HUES64 (cell line): ENCODE data around the gene NCAN.

Experiments
- H3K27ac ChIP-seq: 2 replicates; pipeline ENCODE4 v1.7.0; 2013; ENCODE audit warnings: low read depth, low read length, inconsistent platforms
- H3K27me3 ChIP-seq: 2 replicates; pipeline ENCODE4 v1.6.1; 2013; ENCODE audit warnings: mild to moderate bottlenecking, low read length; ENCODE audit not compliant: insufficient read depth
- H3K36me3 ChIP-seq: 2 replicates; pipeline ENCODE4 v1.6.1; 2013; ENCODE audit warnings: mild to moderate bottlenecking, low read length; ENCODE audit not compliant: insufficient read depth
- H3K4me1 ChIP-seq: 2 replicates; pipeline ENCODE4 v1.6.1; 2013; ENCODE audit warnings: mild to moderate bottlenecking, low read length, moderate library complexity; ENCODE audit not compliant: insufficient read depth
- H3K4me3 ChIP-seq: 2 replicates; pipeline ENCODE4 v1.5.1; 2013; ENCODE audit warnings: mild to moderate bottlenecking, low read length, moderate library complexity
- H3K9ac ChIP-seq: 2 replicates; pipeline ENCODE4 v1.6.1; 2013; ENCODE audit warnings: mild to moderate bottlenecking, low read depth, low read length
- H3K9me3 ChIP-seq: 2 replicates; pipeline ENCODE4 v1.6.1; 2013; ENCODE audit warnings: low read depth, low read length; ENCODE audit not compliant: insufficient read depth
- WGBS: fragments of 150-250, 120-280 bp; methylation state at CpG from one replicate; pipeline ENCODE4 v1.1.7; 2013; ENCODE audit warnings: missing lambda C conversion rate; 5-methylcytosine and 5-hydroxymethylcytosine counted together

Gene NCAN

GRCh38 chr19:19176950-19177349 lies 34.8 kb upstream of the NCAN start:
- Histone ChIP-seq H3K9me3 (no peaks in the 10 kb centered on the region), H3K27ac (no peak overlapping the region), H3K27me3 (no peaks in the 10 kb centered on the region), H3K4me3 (no peak overlapping the region), H3K36me3 (peaks cover 3% of the 10 kb centered on the region), H3K4me1 (no peaks in the 10 kb centered on the region; the same call in 1 of the 2 replicates), H3K9ac (no peak overlapping the region)
- WGBS, result 87% methylated on average over 8 of the region's 8 CpGs

- WGBS, result 92% methylated on average over 17 of the region's 17 CpGs
Measured at GRCh38 chr19:19179548-19180441, 32.0 kb upstream of the NCAN start.

GRCh38 chr19:19181488-19181998 lies 30.2 kb upstream of the NCAN start:
- H3K9me3 ChIP-seq, result no peaks in the 10 kb centered on the region
- no peak overlapping the region for H3K27ac ChIP-seq
- H3K27me3 ChIP-seq, result no peaks in the 10 kb centered on the region
- H3K4me3 ChIP-seq, result no peak overlapping the region
- no peak overlapping the region for H3K9ac ChIP-seq
- no peaks in the 10 kb centered on the region for H3K4me1 ChIP-seq
- 95% methylated on average over 9 of the region's 9 CpGs for WGBS
- peaks cover 10% of the 10 kb centered on the region for H3K36me3 ChIP-seq

More at GRCh38 chr19:19179548-19180441, 32.0 kb upstream of the NCAN start:
- no peak overlapping the region for H3K4me3 ChIP-seq
- H3K4me1 ChIP-seq, result no peaks in the 10 kb centered on the region
- H3K9me3 ChIP-seq, result no peaks in the 10 kb centered on the region
- H3K9ac ChIP-seq, result no peak overlapping the region; the same call in 1 of the 2 replicates
- H3K27me3 ChIP-seq, result no peaks in the 10 kb centered on the region
- H3K36me3 ChIP-seq, result peaks cover 10% of the 10 kb centered on the region
- no peak overlapping the region for H3K27ac ChIP-seq

GRCh38 chr19:19185853-19186740 lies 25.7 kb upstream of the NCAN start:
- H3K4me3 ChIP-seq, result no peak overlapping the region
- no peaks in the 10 kb centered on the region for H3K4me1 ChIP-seq
- WGBS, result 55% methylated on average over 9 of the region's 9 CpGs
- H3K27me3 ChIP-seq, result no peaks in the 10 kb centered on the region
- H3K36me3 ChIP-seq, result peaks cover 10% of the 10 kb centered on the region
- H3K9me3 ChIP-seq, result no peaks in the 10 kb centered on the region
- H3K27ac ChIP-seq, result no peak overlapping the region
- H3K9ac ChIP-seq, result no peak overlapping the region

GRCh38 chr19:19186742-19187141 lies 25.0 kb upstream of the NCAN start:
- Histone ChIP-seq H3K27ac (no peak overlapping the region), H3K36me3 (peaks cover 9% of the 10 kb centered on the region), H3K9me3 (no peaks in the 10 kb centered on the region), H3K4me1 (no peaks in the 10 kb centered on the region), H3K9ac (no peak overlapping the region), H3K27me3 (no peaks in the 10 kb centered on the region), H3K4me3 (no peak overlapping the region)
- WGBS, result 96% methylated on average over 14 of the region's 14 CpGs

GRCh38 chr19:19191768-19192077 lies 20.0 kb upstream of the NCAN start:
- Histone ChIP-seq H3K9me3 (no peaks in the 10 kb centered on the region), H3K27ac (peak overlapping the region; percentile 96), H3K27me3 (no peaks in the 10 kb centered on the region), H3K4me3 (peak overlapping the region; percentile 85), H3K36me3 (peaks cover 11% of the 10 kb centered on the region; the same call in 1 of the 2 replicates), H3K4me1 (no peaks in the 10 kb centered on the region), H3K9ac (peak overlapping the region; percentile 88)
- WGBS, result under 1% methylated on average over 17 of the region's 17 CpGs

- peak within 1 kb of the TSS; percentile 88 for H3K9ac ChIP-seq
- H3K27ac ChIP-seq, result peak within 1 kb of the TSS; percentile 96
- H3K4me3 ChIP-seq, result peak within 1 kb of the TSS; percentile 85
- WGBS, result under 1% methylated on average over 49 of the region's 53 CpGs
- H3K36me3 ChIP-seq, result peaks cover 17% of the 10 kb centered on the region
- no peaks in the 10 kb centered on the region for H3K4me1 ChIP-seq
- no peaks in the 10 kb centered on the region for H3K27me3 ChIP-seq
- no peaks in the 10 kb centered on the region for H3K9me3 ChIP-seq
Measured at GRCh38 chr19:19192078-19192882, 19.5 kb upstream of the NCAN start, which contains the start of the genes BORCS8 and RFXANK. TSS of gene BORCS8 (minus strand) at chr19:19192152. CDS start at chr19:19192117, 35 bp downstream. TSS of gene RFXANK (plus strand) at chr19:19192258. CDS start at chr19:19193947, 1,689 bp downstream.

GRCh38 chr19:19192910-19193423 lies 18.8 kb upstream of the NCAN start:
- no peaks in the 10 kb centered on the region for H3K9me3 ChIP-seq
- peak overlapping the region; percentile 85 for H3K4me3 ChIP-seq
- peak overlapping the region; percentile 58 for H3K27ac ChIP-seq
- H3K4me1 ChIP-seq, result no peaks in the 10 kb centered on the region
- WGBS, result 9% methylated on average over 22 of the region's 22 CpGs
- peaks cover 17% of the 10 kb centered on the region for H3K36me3 ChIP-seq
- peak overlapping the region; percentile 82 for H3K9ac ChIP-seq
- no peaks in the 10 kb centered on the region for H3K27me3 ChIP-seq

- H3K9ac ChIP-seq, result no peak overlapping the region
- 91% methylated on average over 5 of the region's 5 CpGs for WGBS
Measured at GRCh38 chr19:19193926-19194325, 17.8 kb upstream of the NCAN start.

More at GRCh38 chr19:19193926-19194325, 17.8 kb upstream of the NCAN start:
- no peaks in the 10 kb centered on the region for H3K27me3 ChIP-seq
- no peak overlapping the region for H3K4me3 ChIP-seq
- H3K36me3 ChIP-seq, result peaks cover 26% of the 10 kb centered on the region
- no peaks in the 10 kb centered on the region for H3K4me1 ChIP-seq
- H3K9me3 ChIP-seq, result no peaks in the 10 kb centered on the region
- H3K27ac ChIP-seq, result no peak overlapping the region
